GM13977 (cell line): ENCODE results near the gene DOCK9.

Experiments
- DNase-seq: peaks from one replicate; pipeline ENCODE4 v3.0.0; 2012; ENCODE audit warnings: low spot score
- CTCF ChIP-seq: IDR thresholded peaks from 2 replicates; pipeline ENCODE4 v1.5.1; 2012; ENCODE audit warnings: mild to moderate bottlenecking, control low read depth; ENCODE audit not compliant: insufficient read depth; ENCODE audit errors: extremely low read depth, missing control alignments
- in situ Hi-C: fragments of 300-500 bp; cut with MboI; formaldehyde crosslinking; loops from one replicate; pipeline ENCODE4 v1.12.0; 2022; ENCODE audit warnings: low sequenced_read_pairs, low pct_unique_long_range_greater_than_20kb, mixed read lengths, inconsistent platforms; ENCODE audit not compliant: unreplicated experiment

DOCK9 gene

GRCh38 chr13:98912846-98913245 is 65.0 kb downstream of the DOCK9 start:
- in situ Hi-C loops, result no loop called here
- DNase-seq, result no peak
- TF ChIP-seq CTCF, result no peak

- no peak for TF ChIP-seq CTCF
- DNase-seq, result no peak
- in situ Hi-C loops, result no loop called here
Observed at GRCh38 chr13:98910501-98910951, 67.3 kb downstream of the DOCK9 start.

- in situ Hi-C loops, result no loop called here
- no peak for TF ChIP-seq CTCF
Observed at GRCh38 chr13:98909016-98909415, 68.8 kb downstream of the DOCK9 start.

GRCh38 chr13:98906746-98907502 is 70.9 kb downstream of the DOCK9 start:
- TF ChIP-seq CTCF, result no peak
- no peak for DNase-seq
- in situ Hi-C loops, result no loop called here

More at GRCh38 chr13:98909016-98909415, 68.8 kb downstream of the DOCK9 start:
- no peak for DNase-seq

GRCh38 chr13:98905199-98905598 is 72.7 kb downstream of the DOCK9 start:
- no peak for DNase-seq
- TF ChIP-seq CTCF, result no peak
- in situ Hi-C loops, result no loop called here

GRCh38 chr13:98900442-98900841 is 77.4 kb downstream of the DOCK9 start:
- DNase-seq, result no peak
- in situ Hi-C loops, result no loop called here
- no peak for TF ChIP-seq CTCF
